NCI-H1436 treated with DMSO at 0.1 percent for 48 hours (cell line): Measurements from ENCODE around the gene RHOBTB3.
"Not testable (repeated sequence)": the region's sequence is repeated elsewhere in the genome, so short reads cannot be mapped to it uniquely, and the experiment has no call there.

Source experiments
- DNase-seq: peaks from one replicate; lab custom pipeline; 2025; lab: John Stamatoyannopoulos, UW

RHOBTB3 gene

GRCh38 chr5:95713246-95713645 lies 17.9 kb upstream of the RHOBTB3 start:
- DNase-seq = not testable (repeated sequence)

DNA sequence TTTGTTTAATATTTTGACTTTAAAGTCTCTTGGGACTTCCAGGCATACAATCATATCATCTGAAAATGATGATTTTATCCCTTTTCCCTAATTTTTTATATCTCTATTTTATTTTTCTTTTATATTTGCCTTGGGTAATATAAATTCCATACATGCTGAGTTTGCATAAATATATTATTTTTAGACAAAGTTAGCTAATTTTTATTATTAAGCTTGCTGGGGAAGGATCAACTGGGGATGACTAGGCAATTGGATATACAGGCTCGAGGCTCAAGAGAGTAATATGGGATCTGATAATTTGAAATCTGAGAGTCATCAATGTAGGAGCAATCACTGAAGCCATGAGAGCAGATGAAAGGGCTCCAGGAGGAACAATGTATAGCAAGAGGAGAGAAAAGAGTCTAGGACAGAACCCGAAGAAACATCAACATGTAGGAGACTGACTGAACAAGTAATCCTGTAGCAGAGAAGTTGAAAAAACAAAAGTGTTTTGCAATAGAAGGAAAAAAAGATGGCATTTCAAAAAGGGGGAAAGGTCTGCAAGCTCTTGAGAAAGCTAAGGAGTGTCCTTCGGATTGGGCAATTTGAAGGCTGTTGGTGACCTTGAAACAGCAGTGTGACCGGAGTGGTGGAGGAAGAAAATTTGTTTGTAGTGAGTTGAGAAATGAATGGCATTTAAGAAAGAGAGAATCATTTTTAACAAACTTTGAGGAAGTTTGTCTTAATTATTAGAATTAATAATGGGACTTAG lies 17.0 kb upstream of the RHOBTB3 start:
- DNase-seq = no peak

GRCh38 chr5:95715799-95716461 lies 15.2 kb upstream of the RHOBTB3 start:
- DNase-seq = no peak

- DNase-seq = no peak
These were observed 13.7 kb upstream of the RHOBTB3 start for GRCh38 chr5:95717439-95717838.

- no peak for DNase-seq
These were observed 12.9 kb upstream of the RHOBTB3 start for GRCh38 chr5:95718203-95718602.

DNA sequence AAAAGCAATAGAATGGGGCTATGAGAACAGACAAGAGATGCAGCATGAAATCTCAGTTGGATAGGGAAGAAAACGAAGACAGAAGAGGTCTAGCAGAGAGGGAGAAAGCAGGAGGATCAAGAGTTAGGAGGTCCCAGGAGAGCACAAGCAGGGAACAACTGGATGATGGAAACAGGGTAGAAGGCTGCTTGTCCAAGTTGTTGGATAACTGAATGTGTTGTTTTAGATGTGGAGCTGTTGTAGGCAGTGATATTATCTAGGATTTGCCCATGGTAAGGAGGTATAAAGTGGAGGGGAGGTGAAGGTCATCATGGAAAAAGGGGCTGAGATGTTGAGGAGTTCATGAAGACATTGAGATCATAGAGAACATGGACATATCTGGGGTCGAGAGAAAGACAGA lies 12.4 kb upstream of the RHOBTB3 start:
- DNase-seq = no peak

DNA sequence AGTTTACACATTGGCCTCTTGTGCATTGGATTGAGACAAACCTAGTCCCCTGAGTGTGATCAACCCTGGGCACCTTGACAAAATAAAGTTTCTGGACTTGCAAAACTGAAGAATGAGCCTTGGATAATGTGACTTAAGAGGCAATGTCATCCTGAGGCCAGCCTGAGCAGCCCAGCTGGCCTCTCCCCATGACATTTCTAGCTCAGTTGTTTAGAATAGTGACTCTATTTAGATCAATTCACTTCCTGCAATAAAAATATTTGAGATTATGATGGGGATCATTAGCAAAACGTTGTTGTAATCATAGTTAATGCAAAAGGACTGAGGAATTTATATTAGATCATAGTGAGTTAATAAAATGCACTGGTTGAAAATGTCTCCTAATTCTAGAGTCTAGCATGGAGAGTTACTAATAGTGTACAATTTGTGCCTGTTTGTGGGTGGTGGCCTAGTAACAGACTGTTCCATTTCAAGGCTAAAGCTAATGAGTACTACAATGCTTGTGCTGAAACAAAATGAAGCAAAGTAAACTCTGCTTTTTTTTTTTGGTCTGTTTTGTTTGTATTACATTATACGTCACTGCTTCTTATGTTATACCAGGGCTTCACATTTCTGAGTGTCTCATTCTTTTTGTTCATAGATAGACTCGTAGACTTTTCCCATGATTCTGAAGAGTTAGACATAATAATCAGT lies 10.9 kb upstream of the RHOBTB3 start:
- no peak for DNase-seq

- no peak for DNase-seq
These were observed 9.4 kb upstream of the RHOBTB3 start for GRCh38 chr5:95721582-95722295.

- DNase-seq = no peak
These were observed 7.3 kb upstream of the RHOBTB3 start for GRCh38 chr5:95723632-95724369.

GRCh38 chr5:95725071-95725820 lies 5.9 kb upstream of the RHOBTB3 start:
- no peak for DNase-seq

DNA sequence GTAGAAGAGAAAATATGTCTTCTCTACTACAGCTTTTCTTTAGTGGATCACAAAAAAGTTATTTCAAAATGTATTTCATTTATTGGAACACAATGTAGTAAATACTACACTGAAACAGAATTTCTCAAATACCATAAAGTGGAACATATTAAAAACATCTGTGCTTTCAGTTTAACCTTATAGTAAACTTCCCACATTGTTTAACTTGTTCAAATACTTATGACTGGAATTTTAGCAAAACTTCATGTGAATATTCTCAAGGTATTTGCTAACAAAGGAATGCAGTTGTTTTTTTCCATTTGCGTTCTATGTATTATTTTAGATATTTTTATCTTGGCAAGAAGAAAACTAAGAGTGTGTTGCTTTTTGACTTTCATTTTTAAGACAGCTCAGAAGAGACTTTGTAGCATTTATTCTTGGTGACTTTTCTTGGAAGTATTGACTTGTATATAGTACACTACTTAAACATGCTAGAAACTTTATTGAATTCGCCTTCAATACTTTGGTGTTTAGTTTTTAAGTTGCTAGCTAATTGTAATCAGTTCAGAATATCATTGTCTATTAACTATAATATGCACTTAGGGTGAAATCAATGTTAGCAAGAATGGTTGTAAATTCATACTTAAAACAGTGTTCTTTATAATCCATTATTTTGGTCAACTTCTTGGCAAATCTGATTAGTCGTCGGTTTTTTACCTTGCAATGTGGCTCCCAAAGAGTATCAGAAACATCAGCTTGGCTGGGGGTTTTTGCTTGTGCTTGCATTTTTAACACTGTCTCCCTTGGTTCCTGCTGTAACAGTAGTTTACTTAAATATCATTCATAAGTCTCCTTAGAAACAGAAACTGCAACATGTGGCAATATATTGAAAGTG lies 5.0 kb upstream of the RHOBTB3 start:
- no peak for DNase-seq

DNA sequence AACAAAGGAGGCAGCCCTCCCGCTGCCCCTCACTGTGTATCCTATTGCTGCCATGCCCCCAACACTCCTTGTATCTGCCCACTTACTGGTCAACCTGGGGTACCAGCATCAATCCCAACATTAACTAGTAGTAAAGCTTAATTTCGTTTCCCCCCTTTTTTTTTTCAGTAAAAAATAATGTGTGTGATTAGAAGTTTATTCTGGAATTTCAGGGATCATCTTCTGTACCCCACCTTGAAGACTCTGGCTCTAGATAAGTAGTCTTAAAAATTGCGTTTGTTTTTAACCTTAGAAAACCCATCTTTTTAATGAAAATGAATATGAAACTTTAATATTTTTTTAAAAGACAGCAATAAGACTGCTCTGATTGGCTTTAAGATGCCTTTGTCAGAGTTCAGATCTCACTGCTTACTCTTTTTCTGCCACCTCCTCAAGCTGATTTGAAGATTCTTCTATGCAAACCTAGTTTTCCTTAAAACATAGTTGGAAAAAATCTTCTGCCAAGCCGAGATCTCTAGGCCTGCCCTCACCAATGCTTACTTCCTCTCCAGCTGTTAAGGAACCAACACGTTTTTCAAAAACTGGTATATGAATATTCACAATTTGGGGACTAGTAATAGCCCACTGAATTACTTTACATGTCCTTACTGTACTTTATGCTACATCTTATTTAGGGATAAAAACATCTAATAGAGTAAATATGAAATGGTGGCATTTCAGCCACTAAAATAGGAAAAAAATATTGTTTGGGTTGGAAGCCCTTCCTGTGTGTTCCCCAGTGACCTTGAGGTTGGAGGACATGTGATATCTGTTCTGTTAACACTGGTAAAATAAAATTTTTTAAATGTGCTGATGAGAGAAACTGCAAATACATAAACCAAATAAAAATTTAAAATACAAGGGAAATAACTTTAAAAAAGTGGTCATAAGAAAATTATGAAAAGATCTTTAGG lies 4.0 kb upstream of the RHOBTB3 start:
- DNase-seq = no peak

GRCh38 chr5:95727764-95728191 lies 3.4 kb upstream of the RHOBTB3 start:
- DNase-seq = no peak

- DNase-seq = no peak
These were observed 2.5 kb upstream of the RHOBTB3 start for GRCh38 chr5:95728494-95729114.

DNA sequence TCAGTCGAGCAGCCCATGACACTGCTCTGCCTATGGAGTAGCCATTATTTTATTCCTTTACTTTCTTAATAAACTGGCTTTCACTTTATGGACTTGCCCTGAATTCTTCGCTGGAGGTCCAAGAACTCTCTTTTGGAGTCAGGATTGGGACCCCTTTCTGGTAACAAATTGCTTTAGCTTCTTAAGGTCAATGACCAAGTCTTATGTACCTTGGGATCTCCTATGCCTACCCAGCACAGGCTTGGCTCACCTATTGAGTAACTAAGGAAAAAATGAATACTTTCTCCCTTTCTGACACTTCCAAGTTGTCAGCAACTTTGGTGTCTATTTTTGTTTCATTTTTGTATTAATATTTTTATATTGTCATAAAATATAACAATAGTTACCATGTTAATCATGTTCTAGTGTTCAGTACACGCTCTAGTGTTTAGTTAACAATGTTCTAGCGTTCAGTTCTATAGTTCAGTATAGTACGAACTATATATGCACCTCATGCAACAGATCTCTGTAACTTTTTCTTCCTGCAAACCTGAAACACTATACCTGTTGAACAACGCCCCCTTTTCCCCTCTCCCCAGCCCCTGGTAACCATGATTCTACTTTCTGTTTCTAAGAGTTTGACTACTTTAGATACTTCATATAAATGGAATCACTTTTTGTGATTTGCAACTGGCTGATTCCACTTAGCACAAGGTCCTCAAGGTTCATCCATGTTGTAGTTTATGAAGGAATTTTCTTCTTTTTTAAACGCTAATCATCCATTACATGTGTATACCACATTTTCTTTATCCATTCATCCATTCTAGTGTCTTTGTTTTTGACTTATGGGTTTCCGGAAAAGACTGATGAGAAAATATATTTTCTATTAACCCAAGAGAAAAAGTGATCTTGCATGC lies 1.8 kb upstream of the RHOBTB3 start:
- DNase-seq = no peak

GRCh38 chr5:95730011-95730700 lies 980 bp upstream of the RHOBTB3 start:
- DNase-seq = no peak
